PC-3 (cell line): ENCODE results near the gene KCNH6.

Source experiments
- CTCF ChIP-seq: fragments of 300-600 bp; sonication (generic); conservative IDR thresholded peaks from 2 replicates; pipeline ENCODE4 v1.5.1; 2017; ENCODE audit warnings: antibody characterized with exemption, low read depth, mild to moderate bottlenecking, low read length
- EZH2 ChIP-seq: fragments of 300-600 bp; sonication (generic); IDR thresholded peaks from one replicate; pipeline ENCODE4 v1.6.1; 2017; ENCODE audit warnings: antibody characterized with exemption, mild to moderate bottlenecking, low read length; ENCODE audit not compliant: unreplicated experiment
- EZH2phosphoT487 ChIP-seq: fragments of 300-600 bp; sonication (generic); IDR thresholded peaks from 2 replicates; pipeline ENCODE4 v1.6.1; 2018; ENCODE audit warnings: mild to moderate bottlenecking, antibody characterized with exemption, low read length, borderline replicate concordance

GRCh38 chr17:63568563-63568962 lies 45.4 kb downstream of the KCNH6 start:
- TF ChIP-seq CTCF, result no peak
- no peak for TF ChIP-seq EZH2phosphoT487
- no peak for TF ChIP-seq EZH2
